Measurements from ENCODE around the gene PATL1.

PATL1 gene

DNA sequence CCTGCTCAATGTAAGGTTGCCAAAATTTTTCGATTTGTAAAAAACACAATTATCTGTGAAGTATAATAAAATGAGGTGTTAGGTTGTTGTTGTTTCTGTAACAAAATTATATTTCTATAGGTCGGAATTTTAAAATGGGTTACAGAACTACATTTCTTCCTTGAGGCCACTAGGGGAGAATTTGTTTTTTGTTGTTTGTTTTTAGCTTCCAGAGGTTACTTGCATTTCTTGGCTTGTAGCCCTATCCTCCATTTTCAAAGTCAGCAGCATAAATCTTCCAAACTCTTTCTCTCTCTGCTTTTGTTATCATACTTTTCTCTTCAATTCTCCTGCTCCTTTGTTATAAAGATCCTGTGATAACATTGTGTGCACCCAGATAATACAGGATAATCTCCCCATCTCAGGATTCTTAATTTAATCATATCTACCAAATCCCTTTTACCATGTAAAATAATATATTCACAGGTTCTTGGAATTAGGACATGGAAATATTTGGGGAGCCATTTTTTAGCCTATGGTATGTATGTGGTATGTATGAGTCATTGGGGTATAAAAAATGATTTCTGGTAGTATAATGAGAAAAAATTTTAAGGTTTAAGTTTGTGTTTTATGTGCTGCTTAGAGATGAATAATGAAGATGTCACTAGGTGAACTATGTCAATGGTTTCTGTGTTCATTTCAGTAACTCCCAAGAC is 9.4 kb upstream of the PATL1 start:
- TF ChIP-seq, protein P1, sequence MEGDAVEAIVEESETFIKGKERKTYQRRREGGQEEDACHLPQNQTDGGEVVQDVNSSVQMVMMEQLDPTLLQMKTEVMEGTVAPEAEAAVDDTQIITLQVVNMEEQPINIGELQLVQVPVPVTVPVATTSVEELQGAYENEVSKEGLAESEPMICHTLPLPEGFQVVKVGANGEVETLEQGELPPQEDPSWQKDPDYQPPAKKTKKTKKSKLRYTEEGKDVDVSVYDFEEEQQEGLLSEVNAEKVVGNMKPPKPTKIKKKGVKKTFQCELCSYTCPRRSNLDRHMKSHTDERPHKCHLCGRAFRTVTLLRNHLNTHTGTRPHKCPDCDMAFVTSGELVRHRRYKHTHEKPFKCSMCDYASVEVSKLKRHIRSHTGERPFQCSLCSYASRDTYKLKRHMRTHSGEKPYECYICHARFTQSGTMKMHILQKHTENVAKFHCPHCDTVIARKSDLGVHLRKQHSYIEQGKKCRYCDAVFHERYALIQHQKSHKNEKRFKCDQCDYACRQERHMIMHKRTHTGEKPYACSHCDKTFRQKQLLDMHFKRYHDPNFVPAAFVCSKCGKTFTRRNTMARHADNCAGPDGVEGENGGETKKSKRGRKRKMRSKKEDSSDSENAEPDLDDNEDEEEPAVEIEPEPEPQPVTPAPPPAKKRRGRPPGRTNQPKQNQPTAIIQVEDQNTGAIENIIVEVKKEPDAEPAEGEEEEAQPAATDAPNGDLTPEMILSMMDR (IDR thresholded peaks at IDR 0.05) = no peak

DNA sequence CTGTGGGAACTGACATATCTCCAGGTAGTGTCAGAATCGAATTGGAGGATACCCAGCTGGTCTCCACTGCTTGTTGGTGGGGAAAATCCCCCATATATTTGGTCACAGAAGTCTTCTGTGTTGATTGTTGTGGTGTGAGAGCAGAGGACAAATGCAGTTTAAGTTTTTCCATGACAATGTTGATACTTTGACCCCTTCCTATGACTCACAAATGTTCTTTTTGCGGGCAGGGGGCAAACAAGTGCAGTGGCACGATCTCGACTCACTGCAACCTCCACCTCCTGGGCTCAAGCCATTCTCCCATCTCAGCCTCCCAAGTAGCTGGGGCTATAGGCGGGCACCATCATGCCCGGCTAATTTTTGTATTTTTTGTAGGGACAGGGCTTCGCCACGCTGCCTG is 7.4 kb upstream of the PATL1 start:
- TF ChIP-seq, protein P1 (IDR thresholded peaks at IDR 0.05) = no peak

DNA sequence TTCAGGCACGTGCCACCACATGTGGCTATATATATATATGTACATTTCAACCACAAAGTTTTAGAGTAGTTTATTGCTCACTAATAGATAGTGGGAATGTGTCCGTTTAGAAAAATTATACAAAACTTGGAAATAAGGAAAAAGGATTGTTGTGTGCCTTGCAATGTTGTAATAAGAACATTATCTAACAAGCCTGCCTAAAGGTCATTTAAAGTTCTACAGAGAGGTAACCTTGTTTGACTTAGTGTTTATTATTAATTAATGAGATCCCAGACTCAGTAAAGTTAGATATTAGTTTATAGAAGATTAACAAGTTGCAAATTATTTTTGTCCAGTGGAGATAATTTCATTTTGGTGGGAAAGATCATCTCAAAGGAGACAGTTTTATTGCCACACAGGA is 5.5 kb upstream of the PATL1 start:
- TF ChIP-seq, protein P1 (IDR thresholded peaks at IDR 0.05) = no peak

GRCh38 chr11:59673291-59673690 is 4.5 kb upstream of the PATL1 start:
- TF ChIP-seq, protein P1 (IDR thresholded peaks at IDR 0.05) = no peak

- TF ChIP-seq, protein P1 (IDR thresholded peaks at IDR 0.05) = no peak
Observed at GRCh38 chr11:59671471-59671870, 2.6 kb upstream of the PATL1 start.

DNA sequence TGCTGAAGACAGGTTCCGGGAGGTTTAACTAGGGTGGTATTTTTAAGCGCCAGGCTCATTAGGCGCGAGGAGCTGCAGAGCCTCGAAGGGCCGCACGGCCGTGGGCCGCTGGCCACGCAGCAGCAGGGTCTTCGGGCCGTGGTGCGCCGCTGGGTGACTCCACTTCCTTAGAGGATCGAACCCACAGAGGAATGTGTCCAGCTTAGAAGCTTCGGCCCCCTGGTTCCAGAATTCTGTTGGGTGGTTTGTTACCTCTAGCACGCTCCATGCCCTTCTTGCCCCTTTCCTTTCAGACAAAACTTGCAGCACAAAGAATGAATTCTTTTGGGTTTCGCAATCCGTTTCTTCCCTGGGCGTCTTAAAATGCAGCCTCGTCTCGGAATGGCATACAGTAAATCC is 773 bp upstream of the PATL1 start:
- TF ChIP-seq, protein P1 (IDR thresholded peaks at IDR 0.05) = no peak

DNA sequence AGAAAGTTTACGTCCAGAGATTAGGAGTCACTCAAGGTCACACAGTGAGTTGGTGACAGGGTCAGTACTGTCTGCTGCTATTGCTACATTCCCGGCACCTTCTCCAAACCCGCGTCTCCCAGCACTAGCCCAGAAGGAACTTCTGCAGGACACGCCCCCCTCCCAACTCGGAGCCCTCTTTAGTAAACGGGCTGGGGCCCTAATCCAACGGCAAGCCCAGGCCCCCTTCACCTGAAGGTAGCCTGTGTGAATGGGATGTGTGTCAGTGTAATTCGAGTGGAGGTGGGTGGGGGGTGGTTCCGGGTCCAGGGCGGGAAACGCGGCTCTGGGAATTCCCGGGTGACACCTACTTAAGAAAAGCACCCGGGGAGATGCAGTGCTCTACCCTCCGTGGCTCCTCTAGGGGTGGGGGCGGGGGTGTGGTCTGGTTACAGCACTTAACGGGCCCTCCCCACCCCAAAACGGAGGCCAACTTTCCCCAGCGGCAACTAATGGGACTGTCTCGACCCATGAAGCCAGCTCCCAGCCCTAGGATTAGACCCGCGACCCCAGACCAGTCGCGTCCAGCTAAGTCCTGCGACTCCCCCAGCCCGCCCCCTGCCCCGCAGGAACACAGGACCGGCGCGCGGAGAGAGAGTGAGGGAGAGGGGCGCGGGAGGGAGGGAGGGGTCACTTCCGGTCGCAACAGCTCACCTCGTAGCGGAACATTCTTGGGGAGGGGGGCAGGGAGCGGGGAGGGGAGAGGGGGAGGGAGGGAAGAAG is 468 bp downstream of the PATL1 start:
- TF ChIP-seq, protein P1 (IDR thresholded peaks at IDR 0.05) = no peak

Measured in LNCAP (cell line).